Left lung (tissue), 10 donors: Measurements from ENCODE around the gene ARHGAP10. TPM values are rescaled to one million over a fixed set of nuclear protein-coding genes. Genes with fewer than 3 reads are reported as not detected.

Experiments used
- ATAC-seq: fragments of 200-7000 bp; cut with Tn5 transposase; one replicate; pipeline ENCODE4 v1.9.1; 2020; ENCODE audit warnings: moderate library complexity
- DNase-seq, 4 donors: peaks; one replicate each; pipeline ENCODE4 v3.0.0-alpha.2; 2013 to 2020
- H3K27ac ChIP-seq, 2 donors: fragments of 200-600 bp; sonication (generic) in 1 of 2; one replicate each; pipeline versions ENCODE4 v1.5.0 to v1.8.0; 2020 to 2021
- H3K27me3 ChIP-seq, 2 donors: fragments of 200-600 bp; sonication (generic) in 1 of 2; one replicate each; pipeline versions ENCODE4 v1.5.0 to v1.8.0; 2020 to 2021
- H3K36me3 ChIP-seq, 2 donors: fragments of 200-600 bp; sonication (generic) in 1 of 2; one replicate each; pipeline versions ENCODE4 v1.5.0 to v1.8.0; 2020 to 2021
- H3K4me1 ChIP-seq, 2 donors: fragments of 200-600 bp; one replicate each; pipeline ENCODE4 v1.8.0; 2021
- H3K4me3 ChIP-seq, 2 donors: fragments of 200-600 bp; sonication (generic) in 1 of 2; one replicate each; pipeline versions ENCODE4 v1.5.0 to v1.8.0; 2020 to 2021; ENCODE audit warnings: mild to moderate bottlenecking in 1 of 2
- H3K9me3 ChIP-seq, 2 donors: fragments of 200-600 bp; sonication (generic) in 1 of 2; one replicate each; pipeline versions ENCODE4 v1.5.0 to v1.8.0; 2020 to 2021
- intact Hi-C, 2 donors: fragments of 100-400 bp; cut with DNase I; formaldehyde crosslinking; loops; one replicate each; pipeline versions ENCODE4 v1.11.2 to v1.14.2; 2022
- polyA plus RNA-seq, 6 donors: library from polyadenylated mRNA; unstranded; fragments of 120-200 nt; gene quantifications; one replicate each; pipeline ENCODE4 v1.2.1, GENCODE V29; 2013; ENCODE audit not compliant: insufficient read length in 6 of 6
- total RNA-seq, 2 donors: library from RNA; stranded (reverse); fragmentation: NEBNext Ultra II Directional; extraction: Animal tissue kit (Norgen Biotek cat#: 25700); gene quantifications; one replicate each; pipeline ENCODE4 v1.2.1, GENCODE V29; 2021
- TF ChIP-seq, protein P1 (sequence below), 2 donors: fragments of 200-600 bp; sonication (generic) in 1 of 2; IDR thresholded peaks; one replicate each; pipeline versions ENCODE4 v1.5.0 to v1.8.0; 2021; ENCODE audit warnings: antibody characterized with exemption in 2 of 2
- donor health status: DM: no; HTN: yes; CAD: no.
- donor health status: DM: no; HTN: no; CAD: no.

The ARHGAP10 gene
- total and polyA plus RNA-seq, 8 donors, result 11.6 to 25.4 (median 14.2) TPM

DNA sequence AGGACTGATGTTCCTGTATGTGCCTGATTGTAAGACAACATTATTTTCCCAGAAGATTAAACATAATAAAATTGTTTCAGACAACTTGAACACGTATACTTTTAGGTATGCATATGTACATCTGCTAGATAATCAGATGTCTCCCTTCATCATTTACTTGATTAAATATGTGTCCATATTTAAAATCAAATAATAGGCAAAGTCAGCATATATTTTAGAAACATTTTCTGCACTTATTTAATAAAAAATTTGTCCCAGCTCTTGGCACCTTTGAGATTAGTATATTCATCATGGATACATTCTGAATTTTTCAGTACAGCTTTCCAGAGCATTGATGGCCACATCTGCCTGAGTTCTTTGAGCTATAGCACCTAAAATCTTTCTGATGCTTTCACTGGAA lies 106.0 kb downstream of the ARHGAP10 start:
- ATAC-seq (no peak), DNase-seq (no peak)
- Histone ChIP-seq H3K27ac (no peak overlapping the region), H3K36me3 (no peaks in the 10 kb centered on the region), H3K9me3 (no peaks in the 10 kb centered on the region), H3K4me1 (peaks cover 0 to 3% of the 10 kb centered on the region in 2 donors), H3K27me3 (no peaks in the 10 kb centered on the region), H3K4me3 (no peak overlapping the region)
- intact Hi-C loops, result no loop called here
- TF ChIP-seq, protein P1, sequence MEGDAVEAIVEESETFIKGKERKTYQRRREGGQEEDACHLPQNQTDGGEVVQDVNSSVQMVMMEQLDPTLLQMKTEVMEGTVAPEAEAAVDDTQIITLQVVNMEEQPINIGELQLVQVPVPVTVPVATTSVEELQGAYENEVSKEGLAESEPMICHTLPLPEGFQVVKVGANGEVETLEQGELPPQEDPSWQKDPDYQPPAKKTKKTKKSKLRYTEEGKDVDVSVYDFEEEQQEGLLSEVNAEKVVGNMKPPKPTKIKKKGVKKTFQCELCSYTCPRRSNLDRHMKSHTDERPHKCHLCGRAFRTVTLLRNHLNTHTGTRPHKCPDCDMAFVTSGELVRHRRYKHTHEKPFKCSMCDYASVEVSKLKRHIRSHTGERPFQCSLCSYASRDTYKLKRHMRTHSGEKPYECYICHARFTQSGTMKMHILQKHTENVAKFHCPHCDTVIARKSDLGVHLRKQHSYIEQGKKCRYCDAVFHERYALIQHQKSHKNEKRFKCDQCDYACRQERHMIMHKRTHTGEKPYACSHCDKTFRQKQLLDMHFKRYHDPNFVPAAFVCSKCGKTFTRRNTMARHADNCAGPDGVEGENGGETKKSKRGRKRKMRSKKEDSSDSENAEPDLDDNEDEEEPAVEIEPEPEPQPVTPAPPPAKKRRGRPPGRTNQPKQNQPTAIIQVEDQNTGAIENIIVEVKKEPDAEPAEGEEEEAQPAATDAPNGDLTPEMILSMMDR (IDR thresholded peaks at IDR 0.05), result no peak

DNA sequence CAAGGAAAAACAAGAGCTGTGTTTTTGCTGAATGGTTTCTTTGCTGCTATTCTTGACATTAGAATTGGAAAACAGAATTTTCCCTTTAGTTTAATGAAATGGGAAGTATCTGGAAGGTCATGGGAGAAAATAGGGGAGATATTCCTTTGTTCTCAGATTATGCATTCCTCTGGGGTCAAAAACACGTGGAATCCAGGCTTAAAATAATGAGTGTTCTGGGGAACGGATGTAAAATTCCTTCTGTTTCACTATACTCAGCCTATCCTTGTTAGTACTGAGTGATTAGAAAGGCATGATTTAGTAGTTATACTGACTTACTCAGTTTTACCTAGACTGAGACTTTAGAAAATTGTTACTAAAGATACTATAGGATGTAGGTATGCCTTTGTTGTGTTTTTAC lies 107.3 kb downstream of the ARHGAP10 start:
- H3K36me3 ChIP-seq, result no peaks in the 10 kb centered on the region
- intact Hi-C loops, result no loop called here
- TF ChIP-seq, protein P1 (IDR thresholded peaks at IDR 0.05), result no peak
- DNase-seq (no peak), ATAC-seq (no peak)
- no peak overlapping the region for H3K27ac ChIP-seq
- no peaks in the 10 kb centered on the region for H3K4me1 ChIP-seq
- H3K4me3 ChIP-seq, result no peak overlapping the region
- no peaks in the 10 kb centered on the region for H3K9me3 ChIP-seq
- no peaks in the 10 kb centered on the region for H3K27me3 ChIP-seq

DNA sequence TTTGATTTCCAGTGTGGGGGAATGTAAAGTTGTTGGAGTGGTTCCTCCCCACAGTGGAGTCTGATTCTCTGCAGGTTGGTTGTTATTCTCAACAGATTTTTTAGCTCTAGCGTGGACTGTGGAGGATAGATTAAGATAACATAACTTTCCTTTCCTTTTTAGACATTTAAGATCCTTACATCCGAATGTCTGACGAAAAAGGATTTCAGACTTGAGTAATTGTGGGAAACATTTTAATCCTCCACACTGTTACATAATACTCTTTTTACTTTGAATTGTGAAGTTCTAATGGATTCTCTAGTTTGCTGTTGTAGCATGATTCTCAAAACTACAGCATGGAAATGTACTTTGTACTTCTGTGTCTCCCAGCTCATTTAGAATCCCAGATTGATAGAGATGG lies 107.8 kb downstream of the ARHGAP10 start:
- Histone ChIP-seq H3K4me3 (no peak overlapping the region), H3K9me3 (no peaks in the 10 kb centered on the region), H3K27ac (no peak overlapping the region), H3K27me3 (no peaks in the 10 kb centered on the region), H3K36me3 (no peaks in the 10 kb centered on the region), H3K4me1 (no peaks in the 10 kb centered on the region)
- no peak for DNase-seq
- intact Hi-C loops, result no loop called here
- no peak for ATAC-seq
- TF ChIP-seq, protein P1 (IDR thresholded peaks at IDR 0.05), result no peak

DNA sequence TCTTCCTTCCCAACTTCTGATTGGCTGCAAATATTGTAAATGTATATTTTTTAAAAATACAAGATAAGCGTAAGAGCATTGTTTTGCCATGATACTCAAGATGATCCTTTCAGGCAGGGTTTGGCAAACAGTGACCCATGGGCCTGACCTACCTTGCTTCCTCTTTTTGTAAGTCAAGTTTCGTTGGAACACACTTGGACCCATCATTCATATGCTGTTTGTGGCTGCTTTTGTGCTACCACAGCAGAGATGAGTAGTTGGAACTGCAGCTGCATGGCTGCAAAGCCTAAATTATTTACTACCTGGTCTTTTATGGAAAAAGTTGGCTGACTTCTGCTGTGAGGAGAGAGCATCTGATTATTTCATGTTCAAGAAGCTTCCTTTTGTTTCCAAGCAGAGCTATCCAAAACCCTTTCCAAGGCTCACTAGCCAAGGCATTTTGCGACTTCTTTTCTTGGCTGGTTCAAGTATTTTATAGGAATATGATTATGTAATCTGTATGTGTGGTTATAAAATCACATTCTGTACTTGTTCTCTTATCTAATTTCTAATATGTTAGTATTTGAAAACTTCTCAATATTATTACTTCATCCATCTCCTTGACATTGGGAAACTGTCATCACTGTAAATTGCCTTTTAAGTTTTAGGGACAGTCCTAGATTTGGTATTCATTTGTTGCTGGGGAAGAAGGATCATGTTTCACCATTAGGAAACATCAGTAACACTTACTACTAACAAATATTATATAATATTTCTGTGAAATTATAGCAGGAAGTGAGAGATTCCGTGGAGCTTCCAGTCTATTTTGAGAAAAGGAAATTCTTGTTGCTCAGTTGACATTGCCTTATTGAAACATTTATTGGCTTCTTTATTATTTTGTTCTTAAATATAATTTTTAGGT lies 109.2 kb downstream of the ARHGAP10 start:
- Histone ChIP-seq H3K36me3 (no peaks in the 10 kb centered on the region), H3K27ac (no peak overlapping the region), H3K4me3 (no peak overlapping the region), H3K4me1 (no peaks in the 10 kb centered on the region), H3K9me3 (no peaks in the 10 kb centered on the region), H3K27me3 (no peaks in the 10 kb centered on the region)
- intact Hi-C loops, result no loop called here
- DNase-seq (peak in 1 of 4 donors; percentile 21), ATAC-seq (peak; percentile 30)
- TF ChIP-seq, protein P1 (IDR thresholded peaks at IDR 0.05), result no peak

DNA sequence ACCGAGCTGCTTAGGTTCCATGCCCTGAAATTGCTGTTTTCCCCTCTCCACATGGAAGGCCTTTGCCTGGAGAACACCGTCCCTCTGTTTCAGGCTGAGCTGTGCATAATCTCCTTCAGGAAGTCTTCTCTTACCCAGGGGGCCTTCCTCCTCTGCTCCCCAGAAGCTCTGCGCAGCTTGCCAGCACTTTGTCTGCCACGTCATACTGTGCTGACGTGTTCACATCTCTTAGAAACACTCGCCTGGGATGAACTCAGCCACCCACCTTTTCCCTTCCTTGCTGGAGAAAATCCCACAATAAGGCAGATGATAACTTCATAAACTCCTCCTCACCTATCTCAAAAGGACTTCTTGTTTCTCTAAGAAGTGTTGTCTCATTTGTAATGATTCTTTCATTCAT lies 110.7 kb downstream of the ARHGAP10 start:
- ATAC-seq, result peak; percentile 21
- TF ChIP-seq, protein P1 (IDR thresholded peaks at IDR 0.05), result no peak

More for the DNA sequence above, 110.7 kb downstream of the ARHGAP10 start:
- Histone ChIP-seq H3K36me3 (no peaks in the 10 kb centered on the region), H3K27ac (no peak overlapping the region), H3K4me3 (no peak overlapping the region), H3K4me1 (no peaks in the 10 kb centered on the region), H3K9me3 (no peaks in the 10 kb centered on the region), H3K27me3 (no peaks in the 10 kb centered on the region)
- intact Hi-C loops, result no loop called here
- no peak for DNase-seq
